Common myeloid progenitor, CD34-positive (primary cell): ENCODE data around the gene C5orf34.
"Not testable (repeated sequence)": the region's sequence is repeated elsewhere in the genome, so short reads cannot be mapped to it uniquely, and the experiment has no call there.

ENCODE experiments used
- CTCF ChIA-PET: fragments of 350-600 bp; sonication (Branson Sonifier 250); formaldehyde crosslinking; loops from one replicate; lab custom pipeline; 2021; ENCODE audit warnings: antibody characterized with exemption; lab: Charles Lee
- POLR2A ChIA-PET: fragments of 350-600 bp; sonication (Branson Sonifier 250); formaldehyde crosslinking; loops from one replicate; lab custom pipeline; 2021; ENCODE audit warnings: antibody characterized with exemption; lab: Charles Lee
- DNase-seq, 3 donors: peaks; one replicate each; pipeline versions ENCODE4 v3.0.0 to v3.0.0-alpha.2; 2013
- H3K27ac ChIP-seq, 2 experiments: 1 replicate in 1 of 2; 2 replicates in 1 of 2; pipeline ENCODE4 v1.7.0; 2013; ENCODE audit warnings: inconsistent platforms in 2 of 2, low read length in 2 of 2, mild to moderate bottlenecking in 2 of 2, low read depth in 1 of 2, moderate library complexity in 1 of 2; ENCODE audit not compliant: severe bottlenecking in 2 of 2, insufficient read depth in 1 of 2, poor library complexity in 1 of 2
- H3K27me3 ChIP-seq, 5 experiments: replicated peaks in 2 of 5; 1 replicate in 3 of 5; 2 replicates in 2 of 5; pipeline versions ENCODE4 v1.6.1 to v1.7.0; 2013; ENCODE audit warnings: low read length in 4 of 5, mild to moderate bottlenecking in 2 of 5, moderate library complexity in 2 of 5, inconsistent platforms in 1 of 5; ENCODE audit not compliant: insufficient read depth in 5 of 5, control insufficient read depth in 4 of 5
- H3K36me3 ChIP-seq, 4 experiments: 1 replicate in 2 of 4; 2 replicates in 2 of 4; pipeline versions ENCODE4 v1.6.1 to v1.7.0; 2013; ENCODE audit warnings: low read length in 3 of 4, control low read depth in 1 of 4, mild to moderate bottlenecking in 1 of 4; ENCODE audit not compliant: control insufficient read depth in 4 of 4, insufficient read depth in 4 of 4
- H3K4me1 ChIP-seq, 4 experiments: 1 replicate in 3 of 4; 2 replicates in 1 of 4; pipeline versions ENCODE4 v1.6.1 to v1.7.1; 2013; ENCODE audit warnings: low read length in 3 of 4, mild to moderate bottlenecking in 3 of 4, control low read depth in 1 of 4, inconsistent platforms in 1 of 4, moderate library complexity in 1 of 4; ENCODE audit not compliant: control insufficient read depth in 4 of 4, insufficient read depth in 4 of 4; ENCODE audit errors: control extremely low read depth in 1 of 4
- H3K4me3 ChIP-seq, 7 experiments: 1 replicate in 4 of 7; 2 replicates in 3 of 7; pipeline versions ENCODE4 v1.5.1 to v1.7.0; 2013; ENCODE audit warnings: mild to moderate bottlenecking in 7 of 7, low read length in 6 of 7, moderate library complexity in 6 of 7, inconsistent platforms in 2 of 7, low read depth in 2 of 7, control low read depth in 1 of 7; ENCODE audit not compliant: insufficient read depth in 4 of 7, control insufficient read depth in 1 of 7; ENCODE audit errors: extremely low read depth in 1 of 7
- H3K9me3 ChIP-seq, 5 experiments: 1 replicate in 4 of 5; 2 replicates in 1 of 5; pipeline versions ENCODE4 v1.6.1 to v1.7.1; 2013; ENCODE audit warnings: low read length in 4 of 5, mild to moderate bottlenecking in 2 of 5, inconsistent platforms in 1 of 5, low read depth in 1 of 5, moderate library complexity in 1 of 5; ENCODE audit not compliant: control insufficient read depth in 4 of 5, insufficient read depth in 2 of 5; ENCODE audit errors: control extremely low read depth in 1 of 5
- WGBS: methylation state at CpG from one replicate; pipeline ENCODE4 v1.1.5; 2013; ENCODE audit not compliant: insufficient coverage; 5-methylcytosine and 5-hydroxymethylcytosine counted together

The C5orf34 gene

GRCh38 chr5:43441575-43441974, 73.4 kb downstream of the C5orf34 start:
- CTCF ChIA-PET, DNase-seq, POLR2A ChIA-PET, H3K27ac ChIP-seq, H3K4me3 ChIP-seq, H3K27me3 ChIP-seq, H3K4me1 ChIP-seq: not testable (repeated sequence)
- Histone ChIP-seq H3K9me3 (peaks cover 0 to 12% (median 2%) of the 10 kb centered on the region in 5 experiments), H3K36me3 (peaks cover 0 to 21% (median 6%) of the 10 kb centered on the region in 4 experiments)

DNA sequence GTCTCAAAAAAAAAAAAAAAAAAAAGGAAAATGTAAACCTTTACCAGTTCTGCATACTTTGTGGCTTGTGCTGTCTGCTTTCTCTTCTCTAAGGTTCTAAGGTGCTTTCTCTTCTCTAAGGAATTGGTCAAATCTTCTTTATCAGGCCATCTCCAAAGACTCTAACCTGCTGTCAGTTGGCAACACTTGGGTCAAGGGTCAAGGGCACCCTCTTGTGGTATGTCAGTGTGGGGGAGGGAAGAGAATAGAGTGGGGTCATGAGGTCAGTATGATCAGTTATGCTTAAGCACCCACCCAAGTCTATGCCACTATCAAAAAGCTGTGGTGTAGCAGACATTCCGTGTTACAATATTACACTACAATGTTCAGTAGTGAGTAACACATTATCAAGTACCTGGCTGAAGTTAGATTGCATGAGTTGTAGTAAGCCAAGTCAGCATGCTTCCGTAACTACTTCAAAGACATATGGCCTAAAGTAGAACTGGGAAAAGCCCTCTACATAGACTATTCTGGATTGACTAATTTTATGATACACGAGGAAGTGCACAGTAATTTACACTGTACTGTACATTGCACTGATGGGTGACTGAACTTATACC, 77.8 kb downstream of the C5orf34 start:
- CTCF ChIA-PET: interaction anchor here (1.2 kb wide), 1 partner anchor 12 kb away, joined by 3 read pairs; no protein-coding TSS in a partner anchor
- Histone ChIP-seq H3K4me1 (peaks cover 0 to 12% (median 0%) of the 10 kb centered on the region in 4 experiments), H3K4me3 (no peak overlapping the region), H3K27me3 (no peaks in the 10 kb centered on the region), H3K27ac (no peak overlapping the region), H3K36me3 (no peaks in the 10 kb centered on the region), H3K9me3 (peaks cover 0 to 2% (median 0%) of the 10 kb centered on the region in 5 experiments)
- WGBS: 100% methylated on average over 2 of the region's 3 CpGs
- POLR2A ChIA-PET: interaction anchor here (0.5 kb wide), 1 partner anchor 14 kb away, joined by 4 read pairs; no protein-coding TSS in a partner anchor
- no peak for DNase-seq
